NCI-H187 treated with DMSO at 0.1 percent for 48 hours (cell line): ENCODE data around the gene NUMBL.

Source experiments
- DNase-seq: peaks from one replicate; lab custom pipeline; 2025; lab: John Stamatoyannopoulos, UW

The NUMBL gene

GRCh38 chr19:40716482-40717324 lies 26.3 kb upstream of the NUMBL start, which contains the start of the genes COQ8B and ITPKC:
COQ8B (minus strand) TSS chr19:40716886; CDS start chr19:40714632, 2,254 bp downstream.
ITPKC (plus strand) TSS chr19:40717112; CDS start chr19:40717136, 24 bp downstream.
- peak; percentile 68 for DNase-seq

- no peak for DNase-seq
Measured at GRCh38 chr19:40716031-40716481, 25.6 kb upstream of the NUMBL start.

GRCh38 chr19:40714441-40715299 lies 24.2 kb upstream of the NUMBL start:
- peak; percentile 84 for DNase-seq

GRCh38 chr19:40713939-40714338 lies 23.5 kb upstream of the NUMBL start:
- DNase-seq = no peak

GRCh38 chr19:40709817-40710216 lies 19.4 kb upstream of the NUMBL start:
- DNase-seq = no peak

- no peak for DNase-seq
Measured at GRCh38 chr19:40707615-40708014, 17.2 kb upstream of the NUMBL start.

- DNase-seq = no peak
Measured at GRCh38 chr19:40705950-40706619, 15.6 kb upstream of the NUMBL start.

GRCh38 chr19:40705362-40705651 lies 14.9 kb upstream of the NUMBL start:
- no peak for DNase-seq

GRCh38 chr19:40704491-40705361 lies 14.3 kb upstream of the NUMBL start:
- no peak for DNase-seq

- DNase-seq = no peak
Measured at GRCh38 chr19:40703029-40703755, 12.7 kb upstream of the NUMBL start.

- DNase-seq = no peak
Measured at GRCh38 chr19:40702337-40703012, 12.0 kb upstream of the NUMBL start.

GRCh38 chr19:40701758-40702157 lies 11.3 kb upstream of the NUMBL start:
- DNase-seq = no peak

- no peak for DNase-seq
Measured at GRCh38 chr19:40700083-40700482, 9.6 kb upstream of the NUMBL start.

- DNase-seq = no peak
Measured at GRCh38 chr19:40697007-40697406, 6.6 kb upstream of the NUMBL start.

- no peak for DNase-seq
Measured at GRCh38 chr19:40695881-40696280, 5.4 kb upstream of the NUMBL start.

GRCh38 chr19:40693896-40694295 lies 3.4 kb upstream of the NUMBL start:
- DNase-seq = no peak

- DNase-seq = no peak
Measured at GRCh38 chr19:40693150-40693788, 2.8 kb upstream of the NUMBL start.

GRCh38 chr19:40692212-40692551 lies 1.7 kb upstream of the NUMBL start:
- DNase-seq = no peak

GRCh38 chr19:40691421-40692211 lies 1.2 kb upstream of the NUMBL start:
- DNase-seq = no peak
